ENCODE measurements around the gene ZFYVE27. TPM values are rescaled to one million over a fixed set of nuclear protein-coding genes. Genes with fewer than 3 reads are reported as not detected.

ZFYVE27 gene
- total and polyA plus RNA-seq, 10 of the 15 experiments (the other 5 are each of a cell fraction or from before 2014, with no cell fraction given) = 1.1 to 28.9 (median 21.4) TPM

GRCh38 chr10:97805096-97805884 lies 68.4 kb downstream of the ZFYVE27 start:
- DNase-seq (ENCODE audit: low read depth, low spot score) (no peak), ATAC-seq (no peak), FAIRE-seq (no peak)
- H3K36me3 ChIP-seq (ENCODE audit: control insufficient read depth in 2 of 2, insufficient read depth in 2 of 2, low read length in 1 of 2) = no peaks in the 10 kb centered on the region
- BruUV-seq (replicated peaks) = no TSS peak
- H3K27me3 ChIP-seq (replicated peaks in 1 of 2; ENCODE audit: control insufficient read depth in 2 of 2, insufficient read depth in 2 of 2, low read length in 1 of 2) = no peaks in the 10 kb centered on the region; a peak in 1 of 4 replicates
- H3K27ac ChIP-seq (ENCODE audit: control insufficient read depth, insufficient read depth) = no peak overlapping the region
- no peaks in the 10 kb centered on the region for H4K20me1 ChIP-seq (ENCODE audit: control insufficient read depth, insufficient read depth)
- CTCF ChIA-PET = interaction anchor here (1.5 kb wide), 1 partner anchor 13 kb away, joined by 3 read pairs; no protein-coding TSS in a partner anchor
- RAD21 ChIA-PET (ENCODE audit: unreplicated experiment) = no interaction called here
- in situ Hi-C loops (cut with MboI) = no loop called here
- no peak overlapping the region for H3K4me2 ChIP-seq (ENCODE audit: control insufficient read depth, insufficient read depth)
- SMC1A ChIA-PET (ENCODE audit: uncharacterized antibody, unreplicated experiment) = no interaction called here
- POLR2A ChIA-PET = no interaction called here
- no peak overlapping the region for H3K4me3 ChIP-seq
- H3K4me1 ChIP-seq (ENCODE audit: control insufficient read depth, insufficient read depth, low read length) = no peaks in the 10 kb centered on the region
- no peaks in the 10 kb centered on the region for H3K9me3 ChIP-seq (replicated peaks; ENCODE audit: control insufficient read depth, insufficient read depth, low read length)
- no peaks in the 10 kb centered on the region for H3K79me2 ChIP-seq (ENCODE audit: control insufficient read depth, insufficient read depth, low read length)
- no peak overlapping the region for H2AFZ ChIP-seq (ENCODE audit: control insufficient read depth, low read depth, low read length)
- TF ChIP-seq NR2F1 (conservative IDR thresholded peaks at IDR 0.05) = 0 out of 2 replicates have a peak, but pooled peaks have one; percentile 18
- no peak for TF ChIP-seq MTA2 (IDR thresholded peaks at IDR 0.05; ENCODE audit: low read depth)
- TF ChIP-seq RELA (IDR thresholded peaks at IDR 0.05; ENCODE audit: borderline replicate concordance, partially characterized antibody) = no peak
- TF ChIP-seq PBX3 (IDR thresholded peaks at IDR 0.05; ENCODE audit: insufficient replicate concordance, low read depth, low read length) = no peak
- H3K9ac ChIP-seq (ENCODE audit: control insufficient read depth, insufficient read depth, low read length) = no peak overlapping the region
- intact Hi-C loops (cut with micrococcal nuclease; ENCODE audit: unreplicated experiment) = no loop called here
- WGBS (ENCODE audit: insufficient coverage, insufficient replicate concordance, low lambda C conversion rate, missing lambda C conversion rate) = 63% methylated on average over 10 of the region's 12 CpGs

- TF ChIP-seq IRF4 (IDR thresholded peaks at IDR 0.05; ENCODE audit: low read depth, low read length) = no peak
- SMC1A ChIA-PET (ENCODE audit: uncharacterized antibody, unreplicated experiment) = no interaction called here
- intact Hi-C loops (cut with micrococcal nuclease; ENCODE audit: unreplicated experiment) (no loop called here), in situ Hi-C loops (cut with MboI) (no loop called here)
- no peaks in the 10 kb centered on the region for H4K20me1 ChIP-seq (ENCODE audit: control insufficient read depth, insufficient read depth)
- WGBS (ENCODE audit: insufficient coverage, insufficient replicate concordance, low lambda C conversion rate, missing lambda C conversion rate) = 56% methylated on average over 6 of the region's 6 CpGs
- no peak for FAIRE-seq
- ATAC-seq = no peak
- no peaks in the 10 kb centered on the region for H3K4me1 ChIP-seq (ENCODE audit: control insufficient read depth, insufficient read depth, low read length)
- no peak overlapping the region for H3K27ac ChIP-seq (ENCODE audit: control insufficient read depth, insufficient read depth)
- POLR2A ChIA-PET = no interaction called here
- H3K4me3 ChIP-seq = no peak overlapping the region
- no peak overlapping the region for H2AFZ ChIP-seq (ENCODE audit: control insufficient read depth, low read depth, low read length)
- no peak for DNase-seq (ENCODE audit: low read depth, low spot score)
- BruUV-seq (replicated peaks) = no TSS peak
- no peak overlapping the region for H3K4me2 ChIP-seq (ENCODE audit: control insufficient read depth, insufficient read depth)
- no peaks in the 10 kb centered on the region for H3K36me3 ChIP-seq (ENCODE audit: control insufficient read depth in 2 of 2, insufficient read depth in 2 of 2, low read length in 1 of 2)
- RAD21 ChIA-PET (ENCODE audit: unreplicated experiment) = no interaction called here
- H3K79me2 ChIP-seq (ENCODE audit: control insufficient read depth, insufficient read depth, low read length) = no peaks in the 10 kb centered on the region
- H3K27me3 ChIP-seq (replicated peaks in 1 of 2; ENCODE audit: control insufficient read depth in 2 of 2, insufficient read depth in 2 of 2, low read length in 1 of 2) = no peaks in the 10 kb centered on the region; a peak in 1 of 4 replicates
- H3K9me3 ChIP-seq (replicated peaks; ENCODE audit: control insufficient read depth, insufficient read depth, low read length) = no peaks in the 10 kb centered on the region
- CTCF ChIA-PET = interaction anchor here (1.5 kb wide), 1 partner anchor 13 kb away, joined by 3 read pairs; no protein-coding TSS in a partner anchor
- H3K9ac ChIP-seq (ENCODE audit: control insufficient read depth, insufficient read depth, low read length) = no peak overlapping the region
Observed at GRCh38 chr10:97805949-97806348, 69.0 kb downstream of the ZFYVE27 start.
